Activated T-helper 17 cell treated with anti-CD3 and anti-CD28 coated beads, Interleukin-2, amount 50 U/mL, for 72 hours (primary cell): ENCODE data around the gene DUSP8. TPM values are rescaled to one million over a fixed set of nuclear protein-coding genes. Genes with fewer than 3 reads are reported as not detected.
A peak's percentile ranks its signal among the peaks of the same experiment; 100 is the strongest.
"Not testable (repeated sequence)": the region's sequence is repeated elsewhere in the genome, so short reads cannot be mapped to it uniquely, and the experiment has no call there.

Source experiments
- ATAC-seq: fragments of 150-1000 bp; cut with Tn5 transposase; replicated peaks from 2 replicates; pipeline ENCODE4 v1.10.0; 2021; ENCODE audit warnings: mild to moderate bottlenecking, moderate library complexity
- H3K27ac Mint-ChIP-seq: one replicate; pipeline ENCODE4 v1.8.0; 2022; ENCODE audit warnings: mixed read lengths
- H3K27me3 Mint-ChIP-seq: one replicate; pipeline ENCODE4 v1.8.0; 2022; ENCODE audit warnings: mixed read lengths
- H3K36me3 Mint-ChIP-seq: one replicate; pipeline ENCODE4 v1.8.0; 2022; ENCODE audit warnings: low read depth, mild to moderate bottlenecking, mixed read lengths
- H3K4me1 Mint-ChIP-seq: one replicate; pipeline ENCODE4 v1.8.0; 2022; ENCODE audit warnings: mixed read lengths
- H3K4me3 Mint-ChIP-seq: one replicate; pipeline ENCODE4 v1.8.0; 2022; ENCODE audit warnings: mild to moderate bottlenecking, mixed read lengths
- H3K9me3 Mint-ChIP-seq: one replicate; pipeline ENCODE4 v1.8.0; 2022; ENCODE audit warnings: mixed read lengths
- total RNA-seq, 2 donors: library from RNA; stranded (reverse); gene quantifications; one replicate each; pipeline ENCODE4 v1.2.3, GENCODE V29; 2022

DUSP8 gene, protein sequence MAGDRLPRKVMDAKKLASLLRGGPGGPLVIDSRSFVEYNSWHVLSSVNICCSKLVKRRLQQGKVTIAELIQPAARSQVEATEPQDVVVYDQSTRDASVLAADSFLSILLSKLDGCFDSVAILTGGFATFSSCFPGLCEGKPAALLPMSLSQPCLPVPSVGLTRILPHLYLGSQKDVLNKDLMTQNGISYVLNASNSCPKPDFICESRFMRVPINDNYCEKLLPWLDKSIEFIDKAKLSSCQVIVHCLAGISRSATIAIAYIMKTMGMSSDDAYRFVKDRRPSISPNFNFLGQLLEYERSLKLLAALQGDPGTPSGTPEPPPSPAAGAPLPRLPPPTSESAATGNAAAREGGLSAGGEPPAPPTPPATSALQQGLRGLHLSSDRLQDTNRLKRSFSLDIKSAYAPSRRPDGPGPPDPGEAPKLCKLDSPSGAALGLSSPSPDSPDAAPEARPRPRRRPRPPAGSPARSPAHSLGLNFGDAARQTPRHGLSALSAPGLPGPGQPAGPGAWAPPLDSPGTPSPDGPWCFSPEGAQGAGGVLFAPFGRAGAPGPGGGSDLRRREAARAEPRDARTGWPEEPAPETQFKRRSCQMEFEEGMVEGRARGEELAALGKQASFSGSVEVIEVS
- 1 to 10 TPM in 1 of 2 donors, under 1 TPM in 1; 0.80 to 1.7 TPM for total RNA-seq

- no peaks in the 10 kb centered on the region for H3K9me3 Mint-ChIP-seq
- H3K4me1 Mint-ChIP-seq: no peaks in the 10 kb centered on the region
- ATAC-seq: peak; percentile 79
- no peak within 1 kb of the TSS for H3K27ac Mint-ChIP-seq
- peak within 1 kb of the TSS; percentile 70 for H3K4me3 Mint-ChIP-seq
- H3K36me3 Mint-ChIP-seq: no peaks in the 10 kb centered on the region
- H3K27me3 Mint-ChIP-seq: no peaks in the 10 kb centered on the region
Measured at GRCh38 chr11:1572197-1573076, at the start of gene DUSP8. Gene DUSP8 (minus strand): TSS chr11:1572271. CDS start chr11:1565826, 6,445 bp downstream.

GRCh38 chr11:1619449-1619848, 47.4 kb upstream of the DUSP8 start:
- ATAC-seq: peak; percentile 99
- peak overlapping the region; percentile 44 for H3K27ac Mint-ChIP-seq
- peak overlapping the region; percentile 57 for H3K4me3 Mint-ChIP-seq
- H3K27me3 Mint-ChIP-seq: peaks cover 9% of the 10 kb centered on the region
- H3K36me3 Mint-ChIP-seq: no peaks in the 10 kb centered on the region
- peaks cover 6% of the 10 kb centered on the region for H3K4me1 Mint-ChIP-seq
- peaks cover 3% of the 10 kb centered on the region for H3K9me3 Mint-ChIP-seq

GRCh38 chr11:1618231-1618630, 46.2 kb upstream of the DUSP8 start:
- H3K4me3 Mint-ChIP-seq: no peak overlapping the region
- no peak for ATAC-seq
- H3K36me3 Mint-ChIP-seq: no peaks in the 10 kb centered on the region
- no peak overlapping the region for H3K27ac Mint-ChIP-seq
- peaks cover 9% of the 10 kb centered on the region for H3K27me3 Mint-ChIP-seq
- H3K9me3 Mint-ChIP-seq: peaks cover 3% of the 10 kb centered on the region
- H3K4me1 Mint-ChIP-seq: peaks cover 6% of the 10 kb centered on the region

DNA sequence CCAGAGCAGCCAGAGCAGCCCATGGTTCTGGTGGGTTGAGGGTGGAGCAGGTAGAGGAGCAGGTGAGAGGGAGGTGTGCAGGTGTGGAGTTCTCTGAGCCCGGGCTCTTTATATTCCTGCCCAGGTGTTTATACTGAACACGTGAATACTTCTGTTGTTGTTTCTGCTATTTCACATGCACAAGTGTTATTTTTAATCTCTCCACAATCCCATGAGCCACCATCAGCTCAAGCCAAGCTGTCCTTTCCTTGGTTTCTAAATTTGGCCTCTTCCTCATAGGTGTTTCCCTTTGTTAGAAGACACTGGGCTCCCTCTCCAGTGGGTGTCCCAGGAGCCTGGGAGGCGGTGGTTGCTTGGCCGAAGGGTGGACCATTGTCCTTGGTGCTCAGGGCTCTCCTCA, 36.3 kb upstream of the DUSP8 start, which contains the start of gene KRTAP5-3:
TSS of gene KRTAP5-3 (minus strand) at position 101 of the 400 bp plus-strand sequence. CDS start at position 23, 78 bp downstream.
- no peak for ATAC-seq
- Mint-ChIP-seq H3K27ac (no peak within 1 kb of the TSS), H3K9me3 (no peaks in the 10 kb centered on the region), H3K36me3 (no peaks in the 10 kb centered on the region), H3K4me1 (peaks cover 5% of the 10 kb centered on the region), H3K4me3 (no peak within 1 kb of the TSS), H3K27me3 (peaks cover 19% of the 10 kb centered on the region)

DNA sequence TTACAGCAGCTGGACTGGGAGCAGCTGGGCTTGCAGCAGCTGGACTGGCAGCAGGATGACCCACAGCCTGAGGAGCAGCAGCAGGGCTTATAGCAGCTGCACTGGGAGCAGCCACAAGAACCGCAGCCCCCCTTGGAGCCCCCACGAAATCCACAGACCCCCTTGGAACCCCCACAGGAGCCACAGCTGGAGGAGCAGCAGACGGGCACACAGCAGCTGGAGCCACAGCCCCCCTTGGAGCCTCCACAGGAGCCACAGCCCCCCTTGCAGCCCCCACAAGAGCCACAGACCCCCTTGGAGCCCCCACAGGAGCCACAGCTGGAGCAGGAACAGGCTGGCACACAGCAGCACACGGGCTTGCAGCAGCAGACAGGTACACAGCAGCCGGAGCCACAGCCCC, 35.8 kb upstream of the DUSP8 start:
- ATAC-seq, H3K9me3 Mint-ChIP-seq, H3K4me1 Mint-ChIP-seq, H3K27ac Mint-ChIP-seq, H3K36me3 Mint-ChIP-seq, H3K4me3 Mint-ChIP-seq: not testable (repeated sequence)
- peaks cover 24% of the 10 kb centered on the region for H3K27me3 Mint-ChIP-seq

- peaks cover 24% of the 10 kb centered on the region for H3K27me3 Mint-ChIP-seq
- ATAC-seq, H3K36me3 Mint-ChIP-seq, H3K27ac Mint-ChIP-seq, H3K9me3 Mint-ChIP-seq, H3K4me3 Mint-ChIP-seq, H3K4me1 Mint-ChIP-seq: not testable (repeated sequence)
Measured at GRCh38 chr11:1607156-1607845, 35.2 kb upstream of the DUSP8 start.

DNA sequence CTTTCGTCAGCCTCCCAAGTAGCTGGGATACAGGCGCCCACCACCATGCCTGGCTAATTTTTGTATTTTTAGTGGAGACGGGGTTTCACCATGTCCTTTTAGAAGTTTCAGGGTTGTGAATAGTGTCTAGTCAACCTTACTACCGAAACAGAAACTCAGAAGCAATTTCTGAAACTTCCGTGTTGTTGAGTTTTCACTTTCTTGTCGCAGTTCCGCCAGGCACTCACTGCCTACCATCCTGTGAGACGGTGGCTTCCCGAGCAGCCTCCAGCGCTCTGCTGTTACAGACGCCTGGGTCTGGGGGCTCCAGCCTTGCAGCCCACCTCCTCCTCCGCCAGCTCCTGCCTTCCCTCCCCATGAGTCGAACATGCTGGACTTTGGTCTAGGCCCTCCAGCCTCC, 33.9 kb upstream of the DUSP8 start:
- H3K36me3 Mint-ChIP-seq, H3K4me3 Mint-ChIP-seq, H3K27ac Mint-ChIP-seq, H3K4me1 Mint-ChIP-seq, H3K9me3 Mint-ChIP-seq: not testable (repeated sequence)
- H3K27me3 Mint-ChIP-seq: peaks cover 30% of the 10 kb centered on the region
- ATAC-seq: peak; percentile 98

- H3K4me1 Mint-ChIP-seq: peaks cover 5% of the 10 kb centered on the region
- no peak overlapping the region for H3K4me3 Mint-ChIP-seq
- no peak overlapping the region for H3K27ac Mint-ChIP-seq
- no peaks in the 10 kb centered on the region for H3K9me3 Mint-ChIP-seq
- H3K36me3 Mint-ChIP-seq: no peaks in the 10 kb centered on the region
- no peak for ATAC-seq
- peaks cover 34% of the 10 kb centered on the region for H3K27me3 Mint-ChIP-seq
Measured at GRCh38 chr11:1604711-1605110, 32.6 kb upstream of the DUSP8 start.

- H3K4me1 Mint-ChIP-seq: peaks cover 5% of the 10 kb centered on the region
- H3K27ac Mint-ChIP-seq: no peak overlapping the region
- no peak overlapping the region for H3K4me3 Mint-ChIP-seq
- no peak for ATAC-seq
- peaks cover 38% of the 10 kb centered on the region for H3K27me3 Mint-ChIP-seq
- H3K36me3 Mint-ChIP-seq: no peaks in the 10 kb centered on the region
- no peaks in the 10 kb centered on the region for H3K9me3 Mint-ChIP-seq
Measured at GRCh38 chr11:1604181-1604580, 32.1 kb upstream of the DUSP8 start.

- peaks cover 39% of the 10 kb centered on the region for H3K27me3 Mint-ChIP-seq
- no peak for ATAC-seq
- no peak overlapping the region for H3K4me3 Mint-ChIP-seq
- H3K27ac Mint-ChIP-seq: no peak overlapping the region
- no peaks in the 10 kb centered on the region for H3K9me3 Mint-ChIP-seq
- H3K4me1 Mint-ChIP-seq: peaks cover 5% of the 10 kb centered on the region
- H3K36me3 Mint-ChIP-seq: no peaks in the 10 kb centered on the region
Measured at GRCh38 chr11:1603629-1604028, 31.6 kb upstream of the DUSP8 start.

- not testable (repeated sequence) for H3K36me3 Mint-ChIP-seq, ATAC-seq, H3K27ac Mint-ChIP-seq, H3K4me3 Mint-ChIP-seq, H3K4me1 Mint-ChIP-seq, H3K9me3 Mint-ChIP-seq
- peaks cover 38% of the 10 kb centered on the region for H3K27me3 Mint-ChIP-seq
Measured at GRCh38 chr11:1601663-1602062, 29.6 kb upstream of the DUSP8 start.

DNA sequence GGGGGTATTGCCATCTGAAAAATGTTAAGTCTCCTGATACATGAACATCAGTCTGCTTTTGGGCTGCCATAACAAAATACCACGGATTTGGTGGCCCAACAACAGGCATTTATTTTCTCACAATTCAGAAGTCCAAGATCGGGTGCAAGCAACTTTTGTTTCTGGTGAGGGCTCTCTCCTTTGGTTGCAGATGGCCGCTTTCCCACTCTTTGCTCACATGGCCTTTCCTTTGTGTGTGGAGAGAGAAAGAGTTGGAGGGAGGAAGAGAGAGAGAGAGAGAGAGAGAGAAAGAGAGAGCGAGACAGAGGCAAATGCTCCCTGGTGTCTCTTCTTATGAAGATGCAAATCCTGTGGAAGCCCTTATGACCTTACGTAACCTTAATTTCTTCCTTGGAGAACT, 28.6 kb upstream of the DUSP8 start:
- no peak for ATAC-seq
- no peaks in the 10 kb centered on the region for H3K36me3 Mint-ChIP-seq
- no peak overlapping the region for H3K27ac Mint-ChIP-seq
- peaks cover 36% of the 10 kb centered on the region for H3K27me3 Mint-ChIP-seq
- no peaks in the 10 kb centered on the region for H3K9me3 Mint-ChIP-seq
- no peak overlapping the region for H3K4me3 Mint-ChIP-seq
- H3K4me1 Mint-ChIP-seq: peaks cover under 1% of the 10 kb centered on the region

- H3K27me3 Mint-ChIP-seq: peaks cover 36% of the 10 kb centered on the region
- H3K27ac Mint-ChIP-seq: no peak overlapping the region
- H3K4me1 Mint-ChIP-seq: peaks cover 6% of the 10 kb centered on the region
- H3K9me3 Mint-ChIP-seq: no peaks in the 10 kb centered on the region
- H3K4me3 Mint-ChIP-seq: no peak overlapping the region
- no peak for ATAC-seq
- no peaks in the 10 kb centered on the region for H3K36me3 Mint-ChIP-seq
Measured at GRCh38 chr11:1598816-1599215, 26.7 kb upstream of the DUSP8 start.

GRCh38 chr11:1598406-1598805, 26.3 kb upstream of the DUSP8 start:
- not testable (repeated sequence) for H3K27ac Mint-ChIP-seq, H3K9me3 Mint-ChIP-seq, H3K4me1 Mint-ChIP-seq, H3K36me3 Mint-ChIP-seq, H3K4me3 Mint-ChIP-seq, ATAC-seq
- peaks cover 32% of the 10 kb centered on the region for H3K27me3 Mint-ChIP-seq
